ENCODE data around the gene DTNB.

DTNB gene

GRCh38 chr2:25479761-25480160, 193.6 kb downstream of the DTNB start:
- no peak for TF ChIP-seq SIN3A (IDR thresholded peaks at IDR 0.05; ENCODE audit: borderline replicate concordance, insufficient read depth, low read length)
- TF ChIP-seq REST (IDR thresholded peaks at IDR 0.05; ENCODE audit: insufficient read depth in 1 of 2, low read depth in 2 of 2, low read length in 2 of 2): no peak
- TF ChIP-seq FOXP2 (optimal IDR thresholded peaks at IDR 0.05; ENCODE audit: borderline replicate concordance, extremely low read depth, extremely low read length, insufficient read depth): no peak
- no peak for TF ChIP-seq POLR2AphosphoS5 (IDR thresholded peaks at IDR 0.05; ENCODE audit: low read depth, low read length)
- no peak for TF ChIP-seq TAF1 (IDR thresholded peaks at IDR 0.05; ENCODE audit: borderline replicate concordance, insufficient read depth, low read length)

GRCh38 chr2:25478736-25479135, 194.6 kb downstream of the DTNB start:
- TF ChIP-seq SIN3A (IDR thresholded peaks at IDR 0.05; ENCODE audit: borderline replicate concordance, insufficient read depth, low read length) (no peak), REST (IDR thresholded peaks at IDR 0.05; ENCODE audit: insufficient read depth in 1 of 2, low read depth in 2 of 2, low read length in 2 of 2) (no peak), FOXP2 (optimal IDR thresholded peaks at IDR 0.05; ENCODE audit: borderline replicate concordance, extremely low read depth, extremely low read length, insufficient read depth) (no peak), POLR2AphosphoS5 (IDR thresholded peaks at IDR 0.05; ENCODE audit: low read depth, low read length) (no peak), TAF1 (IDR thresholded peaks at IDR 0.05; ENCODE audit: borderline replicate concordance, insufficient read depth, low read length) (no peak)

- TF ChIP-seq SIN3A (IDR thresholded peaks at IDR 0.05; ENCODE audit: borderline replicate concordance, insufficient read depth, low read length) (no peak), TAF1 (IDR thresholded peaks at IDR 0.05; ENCODE audit: borderline replicate concordance, insufficient read depth, low read length) (no peak), POLR2AphosphoS5 (IDR thresholded peaks at IDR 0.05; ENCODE audit: low read depth, low read length) (no peak), REST (IDR thresholded peaks at IDR 0.05; ENCODE audit: insufficient read depth in 1 of 2, low read depth in 2 of 2, low read length in 2 of 2) (no peak), FOXP2 (optimal IDR thresholded peaks at IDR 0.05; ENCODE audit: borderline replicate concordance, extremely low read depth, extremely low read length, insufficient read depth) (no peak)
Measured at GRCh38 chr2:25473758-25474340, 199.5 kb downstream of the DTNB start.

- no peak for TF ChIP-seq SIN3A (IDR thresholded peaks at IDR 0.05; ENCODE audit: borderline replicate concordance, insufficient read depth, low read length)
- TF ChIP-seq FOXP2 (optimal IDR thresholded peaks at IDR 0.05; ENCODE audit: borderline replicate concordance, extremely low read depth, extremely low read length, insufficient read depth): no peak
- no peak for TF ChIP-seq POLR2AphosphoS5 (IDR thresholded peaks at IDR 0.05; ENCODE audit: low read depth, low read length)
- no peak for TF ChIP-seq REST (IDR thresholded peaks at IDR 0.05; ENCODE audit: insufficient read depth in 1 of 2, low read depth in 2 of 2, low read length in 2 of 2)
- TF ChIP-seq TAF1 (IDR thresholded peaks at IDR 0.05; ENCODE audit: borderline replicate concordance, insufficient read depth, low read length): no peak
Measured at GRCh38 chr2:25473131-25473530, 200.2 kb downstream of the DTNB start.

All from PFSK-1 (cell line).